ENCODE results near the gene PCAT7.

DNA sequence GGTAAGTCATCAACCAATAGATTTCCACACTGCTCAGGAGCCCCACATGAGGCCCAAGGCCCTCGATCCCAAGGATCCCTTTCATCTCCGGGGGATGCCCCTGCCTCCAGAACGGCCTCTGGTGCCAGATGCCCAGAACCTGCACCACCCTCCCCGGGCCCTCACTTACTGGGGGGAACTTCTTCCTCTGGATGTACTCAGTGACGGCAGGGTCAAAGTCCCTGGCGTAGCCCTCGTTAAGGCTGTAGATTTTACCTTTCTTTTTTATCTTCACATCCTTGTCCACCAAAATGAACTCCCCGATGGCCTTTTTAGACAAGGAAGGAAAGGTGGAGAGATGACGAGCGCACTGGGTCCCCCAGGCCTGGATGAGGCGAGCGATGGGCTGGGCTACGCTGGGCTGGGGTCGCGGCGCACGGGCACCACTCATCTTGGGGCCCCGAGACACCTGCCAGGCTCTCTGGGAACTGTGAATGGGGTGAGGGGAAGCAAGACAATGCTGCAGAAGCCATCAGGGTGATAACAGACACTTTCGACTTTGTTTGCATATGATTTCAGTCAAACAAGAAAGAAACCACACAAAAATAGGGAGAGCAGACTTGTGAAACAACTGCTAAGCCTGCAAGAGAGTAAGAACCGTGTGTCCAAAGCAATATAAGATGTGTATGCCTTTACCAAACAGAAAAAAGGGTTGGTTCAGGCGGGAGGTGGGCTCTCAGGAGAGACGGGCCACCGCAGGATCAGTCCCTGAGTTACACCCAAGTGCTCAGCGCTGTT lies 52.0 kb downstream of the PCAT7 start:
- TF ChIP-seq, protein P1, sequence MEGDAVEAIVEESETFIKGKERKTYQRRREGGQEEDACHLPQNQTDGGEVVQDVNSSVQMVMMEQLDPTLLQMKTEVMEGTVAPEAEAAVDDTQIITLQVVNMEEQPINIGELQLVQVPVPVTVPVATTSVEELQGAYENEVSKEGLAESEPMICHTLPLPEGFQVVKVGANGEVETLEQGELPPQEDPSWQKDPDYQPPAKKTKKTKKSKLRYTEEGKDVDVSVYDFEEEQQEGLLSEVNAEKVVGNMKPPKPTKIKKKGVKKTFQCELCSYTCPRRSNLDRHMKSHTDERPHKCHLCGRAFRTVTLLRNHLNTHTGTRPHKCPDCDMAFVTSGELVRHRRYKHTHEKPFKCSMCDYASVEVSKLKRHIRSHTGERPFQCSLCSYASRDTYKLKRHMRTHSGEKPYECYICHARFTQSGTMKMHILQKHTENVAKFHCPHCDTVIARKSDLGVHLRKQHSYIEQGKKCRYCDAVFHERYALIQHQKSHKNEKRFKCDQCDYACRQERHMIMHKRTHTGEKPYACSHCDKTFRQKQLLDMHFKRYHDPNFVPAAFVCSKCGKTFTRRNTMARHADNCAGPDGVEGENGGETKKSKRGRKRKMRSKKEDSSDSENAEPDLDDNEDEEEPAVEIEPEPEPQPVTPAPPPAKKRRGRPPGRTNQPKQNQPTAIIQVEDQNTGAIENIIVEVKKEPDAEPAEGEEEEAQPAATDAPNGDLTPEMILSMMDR (IDR thresholded peaks at IDR 0.05), result no peak
- TF ChIP-seq, protein P2, sequence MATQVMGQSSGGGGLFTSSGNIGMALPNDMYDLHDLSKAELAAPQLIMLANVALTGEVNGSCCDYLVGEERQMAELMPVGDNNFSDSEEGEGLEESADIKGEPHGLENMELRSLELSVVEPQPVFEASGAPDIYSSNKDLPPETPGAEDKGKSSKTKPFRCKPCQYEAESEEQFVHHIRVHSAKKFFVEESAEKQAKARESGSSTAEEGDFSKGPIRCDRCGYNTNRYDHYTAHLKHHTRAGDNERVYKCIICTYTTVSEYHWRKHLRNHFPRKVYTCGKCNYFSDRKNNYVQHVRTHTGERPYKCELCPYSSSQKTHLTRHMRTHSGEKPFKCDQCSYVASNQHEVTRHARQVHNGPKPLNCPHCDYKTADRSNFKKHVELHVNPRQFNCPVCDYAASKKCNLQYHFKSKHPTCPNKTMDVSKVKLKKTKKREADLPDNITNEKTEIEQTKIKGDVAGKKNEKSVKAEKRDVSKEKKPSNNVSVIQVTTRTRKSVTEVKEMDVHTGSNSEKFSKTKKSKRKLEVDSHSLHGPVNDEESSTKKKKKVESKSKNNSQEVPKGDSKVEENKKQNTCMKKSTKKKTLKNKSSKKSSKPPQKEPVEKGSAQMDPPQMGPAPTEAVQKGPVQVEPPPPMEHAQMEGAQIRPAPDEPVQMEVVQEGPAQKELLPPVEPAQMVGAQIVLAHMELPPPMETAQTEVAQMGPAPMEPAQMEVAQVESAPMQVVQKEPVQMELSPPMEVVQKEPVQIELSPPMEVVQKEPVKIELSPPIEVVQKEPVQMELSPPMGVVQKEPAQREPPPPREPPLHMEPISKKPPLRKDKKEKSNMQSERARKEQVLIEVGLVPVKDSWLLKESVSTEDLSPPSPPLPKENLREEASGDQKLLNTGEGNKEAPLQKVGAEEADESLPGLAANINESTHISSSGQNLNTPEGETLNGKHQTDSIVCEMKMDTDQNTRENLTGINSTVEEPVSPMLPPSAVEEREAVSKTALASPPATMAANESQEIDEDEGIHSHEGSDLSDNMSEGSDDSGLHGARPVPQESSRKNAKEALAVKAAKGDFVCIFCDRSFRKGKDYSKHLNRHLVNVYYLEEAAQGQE (IDR thresholded peaks at IDR 0.05; ENCODE audit: low read depth, low read length), result no peak
- no peak for TF ChIP-seq GATA2 (CRISPR knock-in tag; IDR thresholded peaks at IDR 0.05)
- no peak for TF ChIP-seq SMC3 (IDR thresholded peaks at IDR 0.05; ENCODE audit: low read depth, low read length)
- TF ChIP-seq, protein P3, sequence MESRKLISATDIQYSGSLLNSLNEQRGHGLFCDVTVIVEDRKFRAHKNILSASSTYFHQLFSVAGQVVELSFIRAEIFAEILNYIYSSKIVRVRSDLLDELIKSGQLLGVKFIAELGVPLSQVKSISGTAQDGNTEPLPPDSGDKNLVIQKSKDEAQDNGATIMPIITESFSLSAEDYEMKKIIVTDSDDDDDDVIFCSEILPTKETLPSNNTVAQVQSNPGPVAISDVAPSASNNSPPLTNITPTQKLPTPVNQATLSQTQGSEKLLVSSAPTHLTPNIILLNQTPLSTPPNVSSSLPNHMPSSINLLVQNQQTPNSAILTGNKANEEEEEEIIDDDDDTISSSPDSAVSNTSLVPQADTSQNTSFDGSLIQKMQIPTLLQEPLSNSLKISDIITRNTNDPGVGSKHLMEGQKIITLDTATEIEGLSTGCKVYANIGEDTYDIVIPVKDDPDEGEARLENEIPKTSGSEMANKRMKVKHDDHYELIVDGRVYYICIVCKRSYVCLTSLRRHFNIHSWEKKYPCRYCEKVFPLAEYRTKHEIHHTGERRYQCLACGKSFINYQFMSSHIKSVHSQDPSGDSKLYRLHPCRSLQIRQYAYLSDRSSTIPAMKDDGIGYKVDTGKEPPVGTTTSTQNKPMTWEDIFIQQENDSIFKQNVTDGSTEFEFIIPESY (IDR thresholded peaks at IDR 0.05; ENCODE audit: borderline replicate concordance, low read depth), result no peak
- TF ChIP-seq POLR2AphosphoS5 (IDR thresholded peaks at IDR 0.05; ENCODE audit: low read depth, low read length), result no peak
- no peak for TF ChIP-seq TAF1 (IDR thresholded peaks at IDR 0.05; ENCODE audit: borderline replicate concordance, low read depth, low read length)
- TF ChIP-seq, protein P4, sequence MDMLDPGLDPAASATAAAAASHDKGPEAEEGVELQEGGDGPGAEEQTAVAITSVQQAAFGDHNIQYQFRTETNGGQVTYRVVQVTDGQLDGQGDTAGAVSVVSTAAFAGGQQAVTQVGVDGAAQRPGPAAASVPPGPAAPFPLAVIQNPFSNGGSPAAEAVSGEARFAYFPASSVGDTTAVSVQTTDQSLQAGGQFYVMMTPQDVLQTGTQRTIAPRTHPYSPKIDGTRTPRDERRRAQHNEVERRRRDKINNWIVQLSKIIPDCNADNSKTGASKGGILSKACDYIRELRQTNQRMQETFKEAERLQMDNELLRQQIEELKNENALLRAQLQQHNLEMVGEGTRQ (IDR thresholded peaks at IDR 0.05; ENCODE audit: borderline replicate concordance, low read depth, low read length), result no peak
- TF ChIP-seq TEAD4 (IDR thresholded peaks at IDR 0.05; ENCODE audit: borderline replicate concordance, insufficient read depth), result no peak
